WERI-Rb-1 (cell line): ENCODE results near the gene GATB.

ENCODE experiments used
- DNase-seq: peaks from one replicate; pipeline ENCODE4 v3.0.0-alpha.2; 2020
- H3K27ac ChIP-seq: fragments of 250-450 bp; sonication (Bioruptor Pico); 2 replicates; pipeline ENCODE4 v1.5.1; 2020; ENCODE audit warnings: mild to moderate bottlenecking, moderate library complexity
- H3K27me3 ChIP-seq: fragments of 250-450 bp; sonication (Bioruptor Pico); 2 replicates; pipeline ENCODE4 v1.5.1; 2021; ENCODE audit warnings: mild to moderate bottlenecking, low read depth, moderate library complexity; ENCODE audit not compliant: insufficient read depth, severe bottlenecking
- H3K36me3 ChIP-seq: fragments of 250-450 bp; sonication (Bioruptor Pico); 2 replicates; pipeline ENCODE4 v1.5.1; 2020; ENCODE audit warnings: mild to moderate bottlenecking, moderate library complexity
- H3K4me3 ChIP-seq: 2 replicates; pipeline ENCODE4 v1.5.1; 2011; ENCODE audit warnings: low read depth, mild to moderate bottlenecking, control low read depth, low read length
- H3K9me3 ChIP-seq: fragments of 250-450 bp; sonication (Bioruptor Pico); 2 replicates; pipeline ENCODE4 v1.5.1; 2021; ENCODE audit warnings: mild to moderate bottlenecking, moderate library complexity; ENCODE audit not compliant: severe bottlenecking
- CTCF ChIP-seq: IDR thresholded peaks from 2 replicates; pipeline ENCODE4 v1.5.1; 2011; ENCODE audit warnings: low read depth, mild to moderate bottlenecking, control low read depth, inconsistent platforms, low read length

GATB gene

DNA sequence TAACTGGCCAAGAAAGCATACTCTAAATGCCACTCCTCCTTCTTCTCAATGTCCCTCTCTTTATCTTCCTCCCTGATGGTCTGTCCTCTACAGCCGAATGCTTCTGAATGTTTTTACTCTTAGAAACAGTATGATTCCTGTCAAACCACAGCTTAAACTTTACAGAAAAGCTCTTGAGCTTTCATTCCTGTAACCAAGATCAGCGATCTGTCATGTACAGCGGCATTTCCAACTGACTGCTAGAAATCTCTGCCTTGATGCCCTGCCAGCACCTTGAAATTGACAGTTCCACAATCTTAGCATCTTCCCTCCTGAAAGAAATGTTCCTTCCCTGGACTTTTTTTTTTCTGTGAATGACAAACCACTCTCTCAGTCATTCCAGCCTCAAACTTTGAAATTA is 11.5 kb upstream of the GATB start:
- H3K4me3 ChIP-seq, result no peak overlapping the region

DNA sequence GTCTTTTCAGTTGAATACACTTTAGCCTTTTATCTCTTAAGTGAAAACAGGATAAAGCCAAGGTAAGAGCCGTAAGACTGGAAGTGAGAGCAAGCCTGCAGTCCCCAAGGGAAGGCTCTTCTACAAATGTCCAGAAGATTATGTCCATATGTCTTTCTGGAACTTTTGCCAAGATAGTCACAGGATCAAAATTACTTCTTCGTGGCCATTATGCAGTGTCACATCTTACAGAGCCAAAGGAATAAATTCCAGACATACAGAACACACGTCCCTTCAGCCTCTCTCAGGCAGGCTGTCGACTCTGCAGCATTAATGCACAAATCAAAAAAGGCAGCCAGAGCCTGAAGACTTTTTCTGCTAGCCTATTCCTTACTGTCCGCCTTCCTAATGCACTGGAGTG is 10.9 kb upstream of the GATB start:
- no peak for DNase-seq
- Histone ChIP-seq H3K4me3 (no peak overlapping the region), H3K27me3 (peaks cover 63% of the 10 kb centered on the region), H3K36me3 (no peaks in the 10 kb centered on the region), H3K9me3 (peaks cover 10% of the 10 kb centered on the region), H3K27ac (no peak overlapping the region)
- no peak for TF ChIP-seq CTCF

More for the DNA sequence above, 11.5 kb upstream of the GATB start:
- Histone ChIP-seq H3K27me3 (peaks cover 59% of the 10 kb centered on the region), H3K36me3 (no peaks in the 10 kb centered on the region), H3K9me3 (peaks cover 10% of the 10 kb centered on the region), H3K27ac (no peak overlapping the region)
- DNase-seq, result no peak
- TF ChIP-seq CTCF, result no peak

DNA sequence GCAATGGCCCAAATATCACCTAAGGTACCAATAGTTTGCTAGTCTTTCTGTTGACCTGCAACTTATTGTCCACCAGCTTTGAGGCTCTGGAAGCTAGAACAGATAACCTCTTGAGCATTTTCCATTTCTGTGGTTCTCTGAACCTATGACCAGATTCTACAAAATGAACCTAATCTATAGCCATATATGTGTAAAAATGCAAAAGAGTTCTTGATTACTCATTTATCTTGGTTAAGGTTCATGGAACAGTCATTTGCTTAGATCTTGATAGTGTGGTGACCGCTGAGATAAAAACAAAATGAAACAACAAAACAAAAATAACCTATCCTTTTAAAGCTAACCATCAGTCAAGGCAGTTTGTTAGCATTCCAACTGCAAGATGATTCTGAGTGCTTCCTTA is 9.3 kb upstream of the GATB start:
- Histone ChIP-seq H3K27ac (no peak overlapping the region), H3K27me3 (peaks cover 72% of the 10 kb centered on the region)

DNA sequence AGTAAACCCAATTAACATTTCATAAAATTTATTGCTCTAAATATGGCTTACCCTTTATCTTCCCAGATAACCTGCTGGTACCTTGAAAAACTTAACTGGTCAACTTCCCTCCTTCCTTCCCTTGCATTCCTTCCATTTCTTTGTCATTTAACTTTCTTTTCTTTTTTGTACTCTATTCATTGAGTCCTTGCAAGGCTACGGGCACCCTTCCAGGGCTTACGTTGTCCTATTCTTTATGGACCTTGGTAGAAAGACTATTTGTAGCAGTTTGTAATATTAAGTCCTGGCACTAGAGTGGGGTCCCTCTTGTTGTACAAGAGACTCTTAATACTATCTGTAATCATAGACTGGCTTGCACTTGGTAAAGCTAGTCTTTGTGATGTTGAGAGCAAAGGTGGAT is 8.0 kb upstream of the GATB start:
- TF ChIP-seq CTCF, result no peak
- Histone ChIP-seq H3K36me3 (no peaks in the 10 kb centered on the region), H3K4me3 (no peak overlapping the region), H3K27me3 (peaks cover 82% of the 10 kb centered on the region), H3K27ac (no peak overlapping the region), H3K9me3 (peaks cover 7% of the 10 kb centered on the region)
- DNase-seq, result no peak

More for the DNA sequence above, 9.3 kb upstream of the GATB start:
- Histone ChIP-seq H3K4me3 (no peak overlapping the region), H3K36me3 (no peaks in the 10 kb centered on the region), H3K9me3 (peaks cover 12% of the 10 kb centered on the region)
- TF ChIP-seq CTCF, result no peak
- DNase-seq, result no peak

- Histone ChIP-seq H3K36me3 (no peaks in the 10 kb centered on the region), H3K9me3 (peaks cover 2% of the 10 kb centered on the region), H3K4me3 (no peak overlapping the region), H3K27ac (no peak overlapping the region), H3K27me3 (peaks cover 81% of the 10 kb centered on the region)
- TF ChIP-seq CTCF, result peak; percentile 47
- peak; percentile 17 for DNase-seq
These were observed 5.9 kb upstream of the GATB start for GRCh38 chr4:151766691-151767090.

GRCh38 chr4:151760002-151760401 is 805 bp downstream of the GATB start:
- Histone ChIP-seq H3K36me3 (no peaks in the 10 kb centered on the region; the same call in 1 of the 2 replicates), H3K4me3 (peak overlapping the region; percentile 95), H3K27me3 (peaks cover 20% of the 10 kb centered on the region), H3K9me3 (no peaks in the 10 kb centered on the region), H3K27ac (no peak overlapping the region)
- no peak for TF ChIP-seq CTCF
- no peak for DNase-seq
